Peyer's patch (tissue), 4 donors: Measurements from ENCODE around the gene F11R. TPM values are rescaled to one million over a fixed set of nuclear protein-coding genes. Genes with fewer than 3 reads are reported as not detected.
"Not testable (repeated sequence)": the region's sequence is repeated elsewhere in the genome, so short reads cannot be mapped to it uniquely, and the experiment has no call there.

Experiments used
- DNase-seq, 3 donors: peaks; one replicate each; pipeline ENCODE4 v3.0.0-alpha.2; 2017 to 2019
- H3K27ac ChIP-seq, 4 donors: fragments of 200-600 bp; sonication (generic); one replicate each; pipeline ENCODE4 v1.5.1; 2016 to 2019
- H3K27me3 ChIP-seq, 2 donors: fragments of 200-600 bp; sonication (generic); one replicate each; pipeline ENCODE4 v1.5.1; 2019
- H3K36me3 ChIP-seq, 3 donors: fragments of 200-600 bp; sonication (generic); one replicate each; pipeline ENCODE4 v1.5.1; 2016 to 2019
- H3K4me1 ChIP-seq, 4 donors: fragments of 200-600 bp; sonication (generic); one replicate each; pipeline ENCODE4 v1.5.1; 2016 to 2019
- H3K4me3 ChIP-seq, 4 donors: fragments of 200-600 bp; sonication (generic); 1 replicate in 3 of 4; 2 replicates in 1 of 4; pipeline ENCODE4 v1.5.1; 2016 to 2019; ENCODE audit warnings: mild to moderate bottlenecking in 1 of 4
- H3K9me3 ChIP-seq, 4 donors: fragments of 200-600 bp; sonication (generic); one replicate each; pipeline ENCODE4 v1.5.1; 2016 to 2019; ENCODE audit warnings: mild to moderate bottlenecking in 1 of 4
- POLR2A ChIP-seq, 2 donors: fragments of 450-650 bp; IDR thresholded peaks; one replicate each; pipeline ENCODE4 v1.5.1; 2017; ENCODE audit warnings: antibody characterized with exemption in 2 of 2, mild to moderate bottlenecking in 2 of 2, moderate library complexity in 2 of 2
- total RNA-seq, 4 donors: library from RNA; depleted of rRNA; stranded (reverse); fragments of >200 nt; gene quantifications; one replicate each; pipeline ENCODE4 v1.1.0, GENCODE V29; 2016
- TF ChIP-seq, protein P1 (sequence below), 6 experiments: fragments of 450-650 bp in 4 of 6; fragments of 200-600 bp in 2 of 6; sonication (generic) in 1 of 6; IDR thresholded peaks; one replicate each; pipeline ENCODE4 v1.5.1; 2017 to 2019; ENCODE audit warnings: antibody characterized with exemption in 6 of 6, mild to moderate bottlenecking in 3 of 6, moderate library complexity in 1 of 6

The F11R gene
- total RNA-seq, 4 donors from 2014 or later = 28.9 to 138 (median 110) TPM

- H3K9me3 ChIP-seq = no peaks in the 10 kb centered on the region
- H3K27ac ChIP-seq = peak overlapping the region in 3 of 4 donors; percentile 23 to 62 (median 51)
- TF ChIP-seq, protein P1, sequence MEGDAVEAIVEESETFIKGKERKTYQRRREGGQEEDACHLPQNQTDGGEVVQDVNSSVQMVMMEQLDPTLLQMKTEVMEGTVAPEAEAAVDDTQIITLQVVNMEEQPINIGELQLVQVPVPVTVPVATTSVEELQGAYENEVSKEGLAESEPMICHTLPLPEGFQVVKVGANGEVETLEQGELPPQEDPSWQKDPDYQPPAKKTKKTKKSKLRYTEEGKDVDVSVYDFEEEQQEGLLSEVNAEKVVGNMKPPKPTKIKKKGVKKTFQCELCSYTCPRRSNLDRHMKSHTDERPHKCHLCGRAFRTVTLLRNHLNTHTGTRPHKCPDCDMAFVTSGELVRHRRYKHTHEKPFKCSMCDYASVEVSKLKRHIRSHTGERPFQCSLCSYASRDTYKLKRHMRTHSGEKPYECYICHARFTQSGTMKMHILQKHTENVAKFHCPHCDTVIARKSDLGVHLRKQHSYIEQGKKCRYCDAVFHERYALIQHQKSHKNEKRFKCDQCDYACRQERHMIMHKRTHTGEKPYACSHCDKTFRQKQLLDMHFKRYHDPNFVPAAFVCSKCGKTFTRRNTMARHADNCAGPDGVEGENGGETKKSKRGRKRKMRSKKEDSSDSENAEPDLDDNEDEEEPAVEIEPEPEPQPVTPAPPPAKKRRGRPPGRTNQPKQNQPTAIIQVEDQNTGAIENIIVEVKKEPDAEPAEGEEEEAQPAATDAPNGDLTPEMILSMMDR (IDR thresholded peaks at IDR 0.05) = no peak
- no peak for TF ChIP-seq POLR2A (IDR thresholded peaks at IDR 0.05)
- peak overlapping the region in 2 of 4 donors; percentile 6 to 81 for H3K4me3 ChIP-seq
- peaks cover 4 to 49% (median 11%) of the 10 kb centered on the region in 4 donors for H3K4me1 ChIP-seq
- DNase-seq = no peak
- H3K36me3 ChIP-seq = no peaks in the 10 kb centered on the region
- no peaks in the 10 kb centered on the region for H3K27me3 ChIP-seq
These were observed 3.0 kb downstream of the F11R start for GRCh38 chr1:161017756-161018630.

GRCh38 chr1:161017181-161017580 is 3.8 kb downstream of the F11R start:
- H3K9me3 ChIP-seq, H3K36me3 ChIP-seq, DNase-seq, H3K27me3 ChIP-seq, H3K4me3 ChIP-seq: not testable (repeated sequence)
- Histone ChIP-seq H3K27ac (peak overlapping the region in 3 of 4 donors; percentile 23 to 65 (median 51)), H3K4me1 (peaks cover 5 to 54% (median 13%) of the 10 kb centered on the region in 4 donors)

- Histone ChIP-seq H3K4me1 (peaks cover 5 to 51% (median 11%) of the 10 kb centered on the region in 4 donors), H3K27ac (peak overlapping the region in 2 of 4 donors; percentile 51 to 65)
- H3K36me3 ChIP-seq, DNase-seq, H3K27me3 ChIP-seq, H3K4me3 ChIP-seq, H3K9me3 ChIP-seq: not testable (repeated sequence)
These were observed 4.3 kb downstream of the F11R start for GRCh38 chr1:161016683-161017082.

GRCh38 chr1:161013488-161014230 is 7.3 kb downstream of the F11R start:
- peak overlapping the region; percentile 10 to 48 (median 31) for H3K4me3 ChIP-seq
- TF ChIP-seq, protein P1 (IDR thresholded peaks at IDR 0.05) = peak in 1 of 6 experiments; percentile 17
- peak in 1 of 2 donors; percentile 80 for TF ChIP-seq POLR2A (IDR thresholded peaks at IDR 0.05)
- peaks cover 5 to 42% (median 10%) of the 10 kb centered on the region in 4 donors for H3K4me1 ChIP-seq
- H3K9me3 ChIP-seq = no peaks in the 10 kb centered on the region
- peak overlapping the region; percentile 79 to 98 (median 93) for H3K27ac ChIP-seq
- no peaks in the 10 kb centered on the region for H3K27me3 ChIP-seq
- no peaks in the 10 kb centered on the region for H3K36me3 ChIP-seq
- DNase-seq = peak; percentile 91 to 97 (median 91)

GRCh38 chr1:161013131-161013487 is 7.8 kb downstream of the F11R start:
- TF ChIP-seq, protein P1 (IDR thresholded peaks at IDR 0.05) = no peak
- TF ChIP-seq POLR2A (IDR thresholded peaks at IDR 0.05) = no peak
- no peaks in the 10 kb centered on the region for H3K9me3 ChIP-seq
- H3K27ac ChIP-seq = peak overlapping the region; percentile 79 to 98 (median 93)
- peaks cover 5 to 37% (median 12%) of the 10 kb centered on the region in 4 donors for H3K4me1 ChIP-seq
- DNase-seq = no peak
- no peaks in the 10 kb centered on the region for H3K36me3 ChIP-seq
- peak overlapping the region; percentile 10 to 48 (median 31) for H3K4me3 ChIP-seq
- H3K27me3 ChIP-seq = no peaks in the 10 kb centered on the region

DNA sequence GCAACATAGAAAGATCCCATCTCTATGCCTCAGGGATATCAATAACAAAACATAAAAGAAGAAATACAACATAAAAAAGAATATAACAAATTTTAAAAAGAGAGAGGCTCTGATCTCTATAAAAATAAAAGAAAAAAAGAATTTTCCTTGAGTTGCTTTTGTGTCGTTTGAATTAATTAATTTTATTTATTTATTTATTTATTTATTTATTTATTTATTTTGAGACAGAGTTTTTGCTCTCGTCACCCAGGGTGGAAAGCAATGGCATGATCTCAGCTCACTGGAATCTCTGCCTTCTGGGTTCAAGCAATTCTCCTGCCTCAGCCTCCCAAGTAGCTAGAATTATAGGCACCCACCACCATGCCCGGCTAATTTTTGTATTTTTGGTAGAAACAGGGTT is 8.5 kb downstream of the F11R start:
- H3K9me3 ChIP-seq = no peaks in the 10 kb centered on the region
- peaks cover 5 to 30% (median 12%) of the 10 kb centered on the region in 4 donors for H3K4me1 ChIP-seq
- H3K4me3 ChIP-seq = no peak overlapping the region
- TF ChIP-seq, protein P1 (IDR thresholded peaks at IDR 0.05) = no peak
- no peak for TF ChIP-seq POLR2A (IDR thresholded peaks at IDR 0.05)
- H3K27ac ChIP-seq = peak overlapping the region; percentile 79 to 98 (median 93)
- H3K36me3 ChIP-seq = no peaks in the 10 kb centered on the region
- no peaks in the 10 kb centered on the region for H3K27me3 ChIP-seq
- no peak for DNase-seq
